NCI-H2227 (cell line): ENCODE measurements around the gene COL18A1.
"Not testable (repeated sequence)": the region's sequence is repeated elsewhere in the genome, so short reads cannot be mapped to it uniquely, and the experiment has no call there.

Experiments used
- DNase-seq: peaks from one replicate; lab custom pipeline; 2025; ENCODE audit not compliant: unreplicated experiment; lab: John Stamatoyannopoulos, UW

COL18A1 gene

GRCh38 chr21:45516071-45516670, 111.2 kb downstream of the COL18A1 start:
- no peak for DNase-seq

DNA sequence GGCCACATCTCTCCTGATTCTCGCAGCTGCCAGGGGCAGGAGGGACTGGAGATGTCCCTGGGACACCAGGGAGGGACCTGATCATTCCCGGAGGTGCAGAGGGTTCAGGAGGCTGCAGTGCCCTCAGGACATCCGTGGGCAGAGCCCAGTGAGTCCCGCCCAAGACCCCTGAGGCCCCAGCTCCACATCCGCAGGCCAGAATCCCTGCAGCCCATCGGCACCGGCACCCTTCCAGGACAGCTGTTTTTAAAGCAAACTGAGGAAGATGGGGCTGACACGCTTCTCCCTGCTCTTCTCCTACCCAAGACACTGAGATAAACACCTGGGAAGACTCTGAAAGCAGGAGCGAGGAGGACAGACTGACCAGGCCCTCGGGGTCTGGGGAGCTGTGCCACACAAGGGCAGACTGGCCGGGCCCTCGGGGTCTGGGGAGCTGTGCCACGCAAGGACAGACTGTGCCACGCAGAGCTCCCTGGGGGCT, 111.7 kb downstream of the COL18A1 start:
- no peak for DNase-seq

- DNase-seq: no peak
Measured at GRCh38 chr21:45517249-45518065, 112.5 kb downstream of the COL18A1 start.

DNA sequence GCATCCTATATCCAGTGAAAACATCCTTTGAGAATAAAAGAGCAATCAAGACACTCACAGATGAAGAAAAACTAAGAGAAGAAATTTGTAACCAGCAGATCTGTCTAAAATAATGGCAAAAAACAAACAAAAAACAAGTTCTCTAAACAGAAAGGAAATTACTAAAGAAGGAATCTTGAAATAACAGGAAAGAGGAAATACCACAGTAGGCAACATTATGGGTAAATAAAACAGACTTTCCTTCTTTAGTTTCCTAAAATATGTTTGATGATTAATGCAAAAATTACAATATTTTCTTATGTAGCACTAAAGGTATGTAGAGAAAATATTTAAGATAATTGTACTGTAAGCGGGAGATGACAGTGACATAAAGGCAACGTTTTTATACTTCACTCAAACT, 113.8 kb downstream of the COL18A1 start:
- DNase-seq: no peak

- DNase-seq: no peak
Measured at GRCh38 chr21:45519182-45519581, 114.2 kb downstream of the COL18A1 start.

- DNase-seq: no peak
Measured at GRCh38 chr21:45521241-45521640, 116.3 kb downstream of the COL18A1 start.

- no peak for DNase-seq
Measured at GRCh38 chr21:45522381-45522780, 117.4 kb downstream of the COL18A1 start.

GRCh38 chr21:45522986-45523385, 118.0 kb downstream of the COL18A1 start:
- DNase-seq: no peak

GRCh38 chr21:45523411-45524101, 118.6 kb downstream of the COL18A1 start:
- DNase-seq: no peak

GRCh38 chr21:45524756-45525152, 119.8 kb downstream of the COL18A1 start:
- no peak for DNase-seq

GRCh38 chr21:45525153-45525909, 120.4 kb downstream of the COL18A1 start:
- no peak for DNase-seq

DNA sequence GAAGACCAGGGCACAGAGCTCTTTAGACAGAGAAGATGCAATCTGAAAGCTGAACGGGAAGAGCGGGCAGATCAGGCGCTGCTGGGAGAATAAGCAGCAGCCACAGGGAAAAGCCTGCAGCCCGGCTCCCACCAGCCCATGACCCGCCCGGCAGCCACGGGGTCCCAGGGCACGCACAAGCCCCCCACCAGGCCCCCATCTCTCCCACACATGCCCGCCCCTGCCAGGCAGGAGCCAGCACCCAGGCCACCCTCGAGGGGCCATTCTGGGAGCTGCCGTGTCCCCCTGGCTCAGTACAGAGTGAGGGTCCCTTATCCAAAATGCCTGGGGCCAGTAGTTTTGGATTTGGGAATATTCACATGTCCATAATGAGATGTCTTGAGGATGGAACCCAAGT, 120.9 kb downstream of the COL18A1 start:
- DNase-seq: no peak

GRCh38 chr21:45527151-45527999, 122.4 kb downstream of the COL18A1 start:
- DNase-seq: not testable (repeated sequence)

GRCh38 chr21:45528028-45528705, 123.2 kb downstream of the COL18A1 start:
- no peak for DNase-seq

GRCh38 chr21:45528981-45529784, 124.2 kb downstream of the COL18A1 start:
- no peak for DNase-seq

DNA sequence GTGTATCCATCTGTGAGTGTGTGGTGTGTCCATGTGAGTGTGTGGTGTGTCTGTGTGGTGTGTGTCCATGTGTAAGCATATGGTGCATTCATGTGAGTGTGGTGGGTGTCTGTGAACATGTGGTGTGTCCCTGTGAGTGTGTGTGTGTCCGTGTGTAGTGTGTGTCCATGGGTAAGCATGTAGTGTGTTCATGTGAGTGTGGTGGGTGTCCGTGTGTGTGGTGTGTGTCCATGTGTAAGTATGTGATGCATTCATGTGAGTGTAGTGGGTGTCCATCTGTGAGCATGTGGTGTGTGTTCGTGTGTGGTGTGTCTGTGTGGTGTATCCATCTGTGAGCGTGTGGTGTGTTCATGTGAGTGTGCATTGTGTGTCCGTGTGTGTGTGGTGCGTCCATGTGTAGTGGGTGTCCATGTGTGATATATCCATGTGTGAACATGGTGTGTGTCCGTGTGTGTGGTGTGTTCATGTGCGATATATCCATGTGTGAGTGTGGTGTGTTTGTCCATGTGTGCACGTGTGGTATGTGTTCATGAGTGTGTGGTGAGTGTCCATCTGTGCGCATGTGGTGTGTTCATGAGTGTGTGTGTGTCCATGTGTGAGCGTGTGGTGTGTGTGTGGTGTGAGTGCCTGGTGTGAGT, 124.9 kb downstream of the COL18A1 start:
- no peak for DNase-seq

DNA sequence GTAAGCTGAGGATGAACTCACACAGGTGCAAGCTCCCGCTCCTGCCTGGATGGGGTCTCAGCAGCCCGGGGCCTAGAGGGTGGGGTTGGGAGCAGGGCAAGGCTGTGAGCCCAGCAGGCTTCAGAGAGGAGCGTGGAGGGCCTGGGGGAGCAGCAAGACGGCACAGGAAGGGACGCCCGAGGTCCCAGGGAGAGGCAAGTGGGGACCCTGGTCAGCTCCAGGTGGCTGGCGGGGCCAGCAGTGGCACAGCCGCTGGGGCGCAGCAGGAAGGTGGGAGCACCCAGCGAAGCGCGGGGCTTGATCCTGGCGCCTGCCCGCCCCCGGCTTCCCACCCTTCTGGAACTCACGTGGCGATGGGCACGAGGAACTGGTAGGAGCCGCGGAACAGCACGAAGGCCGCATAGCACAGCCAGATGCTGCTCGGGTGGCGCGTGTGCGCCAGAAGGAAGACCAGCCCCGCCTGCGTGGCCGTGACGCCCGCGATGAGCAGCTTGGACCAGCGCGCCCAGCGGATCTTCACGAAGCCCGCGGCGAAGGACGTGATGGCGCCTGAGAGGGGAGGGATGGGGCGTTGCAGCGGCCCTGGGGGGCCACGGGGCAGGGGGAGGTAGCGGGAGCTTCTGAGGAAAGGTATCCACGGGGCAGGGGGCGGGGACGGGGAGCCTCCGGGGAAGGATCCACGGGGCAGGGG, 125.6 kb downstream of the COL18A1 start:
- no peak for DNase-seq

GRCh38 chr21:45531114-45531392, 126.1 kb downstream of the COL18A1 start:
- DNase-seq: not testable (repeated sequence)
